ENCODE measurements around the gene CREBBP.

DNA sequence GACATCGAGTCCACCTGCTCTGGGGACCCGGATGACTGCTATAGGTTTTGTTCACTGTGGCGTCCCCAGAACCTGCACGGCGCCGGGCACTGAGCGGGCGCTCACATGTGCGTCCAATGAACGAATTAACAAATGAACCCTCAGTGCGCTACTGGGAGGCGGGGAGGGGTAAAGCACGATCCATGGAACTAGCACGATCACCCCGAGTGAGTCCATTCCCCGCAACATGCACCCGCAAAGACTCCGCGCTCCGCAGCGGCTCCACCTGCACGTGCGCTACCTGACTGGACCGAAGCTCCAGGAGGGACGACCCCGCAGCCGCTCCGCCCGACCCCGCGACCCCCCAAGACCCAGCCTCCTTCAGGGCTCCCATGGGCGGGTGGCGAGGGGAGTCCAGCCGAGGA lies 163.7 kb downstream of the CREBBP start:
- no peak for TF ChIP-seq POLR2A (IDR thresholded peaks at IDR 0.05; ENCODE audit: low read length)
- TF ChIP-seq GATA1 (IDR thresholded peaks at IDR 0.05; ENCODE audit: low read depth, low read length): no peak

All from erythroblast (primary cell).